Measurements from ENCODE around the gene PTK6.
"Not testable (repeated sequence)": the region's sequence is repeated elsewhere in the genome, so short reads cannot be mapped to it uniquely, and the experiment has no call there.

The PTK6 gene

DNA sequence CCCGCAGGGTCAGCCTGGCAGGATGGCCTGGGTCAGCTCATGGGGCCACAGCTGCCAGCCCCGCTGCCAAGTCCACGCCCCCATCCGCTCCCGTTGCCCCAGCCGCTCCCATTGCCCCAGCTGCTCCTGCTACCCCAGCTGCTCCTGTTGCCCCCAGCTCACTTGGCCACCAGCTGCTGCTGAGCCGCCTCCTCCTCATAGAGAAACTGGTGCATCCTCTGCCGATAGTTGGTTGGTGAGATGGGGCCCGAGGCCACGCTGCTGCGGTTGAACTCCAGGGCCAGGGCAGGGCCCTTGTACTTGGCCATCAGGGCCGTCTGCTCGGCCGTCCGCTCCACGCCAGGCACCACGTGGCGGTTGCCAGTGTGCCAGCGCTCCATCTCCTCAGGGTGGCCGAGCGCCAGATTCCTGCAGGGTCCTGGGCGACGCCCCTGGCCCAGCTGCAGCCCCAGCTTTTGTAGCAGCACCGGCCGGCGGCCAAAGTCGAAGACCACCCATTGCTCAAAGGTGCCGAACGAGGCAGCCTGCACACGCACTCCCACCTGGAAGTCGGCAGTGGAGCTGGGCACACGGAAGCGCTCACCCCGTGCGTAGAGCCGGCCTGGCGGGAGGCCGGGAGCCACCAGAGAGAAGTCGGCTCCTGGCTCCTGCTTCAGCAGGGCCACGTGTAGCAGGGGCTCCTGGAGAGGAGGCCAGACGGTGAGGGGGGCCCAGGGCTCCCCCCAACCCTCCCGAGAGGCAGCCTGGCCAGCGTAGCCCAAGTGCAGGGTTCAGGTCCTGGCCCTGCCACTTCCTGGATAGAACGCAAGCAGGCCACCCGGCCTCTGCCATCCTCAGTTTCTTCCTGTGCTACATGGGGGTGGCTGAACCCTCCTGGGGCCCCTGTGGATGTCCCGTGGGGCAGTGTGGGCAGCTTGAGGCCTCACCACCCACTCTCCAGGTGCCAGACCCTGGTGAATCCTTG, 32.1 kb upstream of the PTK6 start:
- no peak for DNase-seq (ENCODE audit: low spot score)

DNA sequence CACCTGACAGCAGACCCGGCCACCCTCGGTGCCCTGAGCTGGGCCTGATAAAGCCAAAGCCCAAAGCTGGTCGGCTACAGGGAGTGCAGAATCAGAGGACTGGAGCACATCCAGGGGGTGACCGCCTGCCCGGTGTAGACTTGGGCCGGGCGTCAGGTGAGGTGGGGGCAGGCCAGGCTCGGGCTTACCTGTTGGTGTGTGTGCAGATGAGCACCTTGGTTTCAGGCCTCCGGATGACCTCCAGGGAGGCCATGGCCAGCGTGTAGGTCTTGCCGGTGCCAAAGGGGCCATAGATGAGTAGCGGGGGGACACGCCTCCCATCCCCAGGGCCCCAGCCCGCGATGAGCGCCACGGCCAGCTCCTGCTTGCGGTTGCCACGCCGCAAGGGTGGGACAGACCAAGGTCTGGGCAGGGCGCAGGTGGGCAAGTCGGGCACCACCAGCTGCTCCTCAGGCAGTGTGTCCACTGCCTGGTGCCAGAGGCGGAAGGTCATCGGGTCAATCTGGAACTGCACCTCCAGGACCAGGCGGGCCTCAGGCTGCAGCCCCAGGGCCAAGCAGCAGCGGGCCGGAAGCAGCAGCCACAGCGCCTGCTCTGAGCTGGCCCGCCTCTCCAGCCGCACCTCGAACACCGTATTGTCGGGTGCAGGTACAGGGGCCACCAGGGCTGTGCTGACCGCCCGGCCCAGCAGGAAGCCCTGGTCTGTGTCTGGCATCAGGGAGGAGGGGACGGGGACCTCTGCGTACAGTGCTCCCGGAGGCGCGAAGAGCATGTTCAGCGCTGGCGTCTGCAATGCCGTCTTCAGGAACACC, 31.2 kb upstream of the PTK6 start:
- DNase-seq (ENCODE audit: low spot score), result no peak

DNA sequence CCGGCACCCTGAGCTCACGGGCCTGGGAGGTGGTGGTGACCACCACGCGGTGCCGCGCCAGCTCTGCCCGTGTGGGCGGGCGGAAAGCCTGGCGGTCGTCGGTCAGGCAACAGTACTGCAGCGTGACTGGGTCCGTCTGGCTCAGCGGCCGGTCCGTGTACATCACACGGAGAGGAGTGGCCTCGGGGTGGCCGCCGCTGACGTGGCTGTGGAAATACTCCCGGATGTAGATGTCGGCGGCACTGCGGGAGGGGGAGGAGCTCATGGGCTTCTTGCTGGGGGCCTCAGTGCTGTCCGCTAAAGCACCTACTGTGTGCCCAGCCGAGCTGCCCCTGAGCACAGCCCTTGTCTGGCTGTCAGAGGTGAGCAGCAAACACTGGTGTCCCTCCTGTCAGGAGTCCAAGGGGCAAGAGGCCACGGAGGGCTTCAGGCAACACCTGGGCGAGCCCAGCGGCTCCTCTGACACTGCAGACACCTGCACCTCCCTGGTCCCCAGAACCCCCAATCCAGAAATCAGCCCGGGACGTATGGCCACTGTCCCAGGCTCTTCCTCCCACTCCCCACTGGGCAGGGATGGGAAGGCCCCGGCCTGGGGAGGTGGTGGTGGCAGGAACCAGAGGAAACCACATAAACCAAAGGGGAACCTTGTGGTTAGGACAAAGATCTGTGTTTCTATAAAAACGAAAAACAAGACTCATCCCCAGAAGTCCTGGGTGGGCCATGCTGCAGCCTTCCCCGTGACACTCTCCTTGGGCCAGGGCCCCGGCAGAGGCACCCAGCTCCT, 30.4 kb upstream of the PTK6 start:
- DNase-seq (ENCODE audit: low spot score), result no peak

DNA sequence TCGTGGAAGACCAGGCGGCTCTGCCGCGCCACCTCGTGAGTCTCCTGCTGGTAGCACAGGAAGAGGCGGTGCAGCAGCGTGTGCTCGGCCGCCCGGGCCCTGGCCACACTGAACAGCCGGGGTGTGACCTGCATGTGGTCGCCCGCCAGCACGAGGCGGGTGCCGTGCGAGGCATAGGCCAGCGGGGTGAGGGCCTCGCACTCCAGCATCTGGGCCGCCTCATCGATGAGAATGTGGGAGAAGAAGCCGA, 29.9 kb upstream of the PTK6 start:
- DNase-seq (ENCODE audit: low spot score), result no peak

DNA sequence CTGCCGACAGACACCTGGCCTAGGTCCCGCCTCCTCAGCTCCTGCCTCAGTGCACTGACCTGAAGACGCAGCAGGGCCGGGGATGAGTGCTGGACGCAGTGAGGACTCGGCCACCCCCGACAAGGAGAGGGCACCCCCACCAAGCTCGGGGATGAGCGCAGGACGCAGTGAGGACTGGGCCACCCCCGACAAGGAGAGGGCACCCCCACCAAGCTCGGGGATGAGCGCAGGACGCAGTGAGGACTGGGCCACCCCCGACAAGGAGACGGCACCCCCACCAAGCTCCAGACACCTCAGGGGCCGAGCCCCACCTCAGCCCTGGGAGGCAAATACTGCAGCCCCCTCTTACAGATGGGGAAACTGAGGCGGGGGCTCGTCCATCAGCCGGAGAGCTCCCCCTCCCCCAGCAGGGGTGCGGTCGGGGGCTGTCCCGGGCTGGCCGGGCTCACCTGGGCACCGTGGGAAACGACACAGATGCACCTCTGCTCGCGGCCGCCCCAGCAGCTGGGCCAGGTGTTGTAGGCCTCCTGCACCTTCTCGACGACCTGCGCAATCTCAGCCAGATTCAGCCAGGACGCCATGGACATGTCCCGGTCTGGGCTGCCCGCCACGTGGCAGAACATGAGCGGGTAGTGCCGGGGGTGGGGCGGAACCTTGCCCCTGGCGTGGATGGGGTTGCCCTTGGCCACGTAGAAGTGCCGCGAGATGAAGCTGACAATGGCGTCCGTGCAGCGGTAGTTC, 29.4 kb upstream of the PTK6 start:
- no peak for DNase-seq (ENCODE audit: low spot score)

DNA sequence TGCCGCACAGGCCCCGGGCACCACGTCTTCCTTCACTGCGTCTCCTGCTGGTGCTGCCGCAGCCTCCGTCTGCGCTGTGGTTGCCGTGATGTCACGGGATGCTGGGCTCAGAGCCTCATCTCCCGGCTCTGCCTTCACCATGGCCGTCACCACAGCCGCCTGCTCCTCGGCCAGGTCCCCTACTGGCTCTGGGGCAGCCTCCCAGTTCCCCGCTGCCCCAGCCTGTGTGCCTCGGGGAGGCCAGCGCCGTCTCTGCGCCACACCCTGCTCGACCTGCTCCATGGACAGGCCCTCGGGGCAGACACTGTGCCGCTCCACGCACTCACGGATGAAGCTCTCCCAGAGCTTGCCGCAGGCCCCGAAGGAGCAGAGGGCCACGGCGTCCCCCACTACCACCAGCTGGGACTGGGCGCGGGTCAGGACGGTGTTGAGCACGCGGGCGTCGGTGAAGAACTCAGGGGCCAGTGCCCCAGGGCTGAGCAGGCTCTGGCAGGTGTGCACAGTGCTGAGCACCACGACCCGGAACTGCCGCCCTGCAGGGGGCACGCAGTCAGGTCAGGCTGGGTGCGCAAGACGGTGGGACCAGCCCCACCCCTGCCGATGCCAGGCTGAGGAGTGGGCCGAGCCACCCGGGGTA, 28.6 kb upstream of the PTK6 start:
- DNase-seq (ENCODE audit: low spot score), result no peak

DNA sequence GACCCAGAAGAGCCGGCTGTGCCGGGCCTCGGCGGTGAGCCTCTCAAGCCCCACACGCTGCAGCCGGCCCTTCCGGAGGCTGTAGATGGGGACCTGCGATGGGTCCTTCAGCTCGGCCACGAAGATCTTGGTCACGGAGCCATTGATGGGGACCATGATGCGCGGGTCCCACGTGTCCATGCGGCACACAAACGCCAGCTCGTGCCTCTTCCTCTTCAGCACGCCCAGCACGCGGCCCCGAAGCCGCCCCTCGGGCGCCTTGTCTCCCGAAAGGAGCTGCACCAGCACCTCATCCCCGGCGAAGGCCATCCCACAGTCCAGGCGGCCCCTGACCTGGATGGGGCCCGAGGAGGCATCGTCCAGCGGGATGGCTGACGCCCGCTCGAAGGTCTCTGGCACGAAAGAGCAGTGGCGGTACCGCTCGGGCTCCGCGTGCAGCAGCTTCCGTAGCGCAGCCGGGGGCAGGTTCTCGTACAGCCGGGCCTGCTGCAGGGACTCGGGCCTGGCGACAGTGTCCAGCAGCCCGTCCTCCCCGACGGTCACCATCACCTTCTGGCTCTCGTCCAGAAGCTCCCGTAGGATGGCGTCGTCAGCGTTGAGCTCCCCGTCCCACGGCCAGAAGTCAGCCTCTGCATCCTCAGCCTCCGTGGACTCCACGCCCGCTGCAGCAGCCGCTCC, 28.0 kb upstream of the PTK6 start:
- DNase-seq (ENCODE audit: low spot score), result no peak

DNA sequence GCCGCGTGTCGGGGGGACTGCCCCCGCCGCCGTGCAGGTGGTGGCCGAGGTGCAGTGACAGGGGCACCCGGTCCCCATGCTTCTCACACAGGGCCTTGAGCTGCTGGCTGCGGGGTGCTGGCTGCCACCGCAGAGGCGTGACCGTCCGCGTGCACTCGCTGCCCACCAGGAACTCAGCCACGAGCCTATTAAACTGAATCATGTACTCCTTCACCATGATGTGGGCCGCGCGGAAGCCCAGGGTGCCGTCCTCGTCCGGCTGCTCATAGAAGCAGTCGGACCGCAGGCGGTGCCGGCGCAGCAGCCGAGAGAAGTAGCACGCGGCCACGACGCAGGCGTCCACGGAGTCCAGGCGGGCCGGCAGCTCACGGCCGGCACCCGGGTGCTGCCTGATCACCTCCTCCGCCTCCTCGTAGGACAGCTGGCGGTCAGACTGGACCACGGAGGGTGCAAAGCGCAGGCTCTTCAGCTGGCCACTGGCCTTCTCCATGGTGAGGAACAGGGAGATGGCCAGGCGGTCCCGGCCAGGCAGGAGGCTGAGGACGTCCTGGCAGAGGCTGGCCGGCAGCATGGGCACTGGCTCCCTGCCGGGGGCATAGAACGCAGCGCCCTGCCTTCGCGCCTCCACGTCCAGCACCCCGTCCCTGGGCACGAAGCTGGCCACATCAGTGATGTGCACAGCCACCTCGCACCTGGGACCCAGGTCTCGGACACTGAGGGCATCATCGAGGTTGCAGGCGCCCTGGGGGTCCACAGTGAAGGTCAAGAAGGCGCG, 27.0 kb upstream of the PTK6 start:
- no peak for DNase-seq (ENCODE audit: low spot score)

DNA sequence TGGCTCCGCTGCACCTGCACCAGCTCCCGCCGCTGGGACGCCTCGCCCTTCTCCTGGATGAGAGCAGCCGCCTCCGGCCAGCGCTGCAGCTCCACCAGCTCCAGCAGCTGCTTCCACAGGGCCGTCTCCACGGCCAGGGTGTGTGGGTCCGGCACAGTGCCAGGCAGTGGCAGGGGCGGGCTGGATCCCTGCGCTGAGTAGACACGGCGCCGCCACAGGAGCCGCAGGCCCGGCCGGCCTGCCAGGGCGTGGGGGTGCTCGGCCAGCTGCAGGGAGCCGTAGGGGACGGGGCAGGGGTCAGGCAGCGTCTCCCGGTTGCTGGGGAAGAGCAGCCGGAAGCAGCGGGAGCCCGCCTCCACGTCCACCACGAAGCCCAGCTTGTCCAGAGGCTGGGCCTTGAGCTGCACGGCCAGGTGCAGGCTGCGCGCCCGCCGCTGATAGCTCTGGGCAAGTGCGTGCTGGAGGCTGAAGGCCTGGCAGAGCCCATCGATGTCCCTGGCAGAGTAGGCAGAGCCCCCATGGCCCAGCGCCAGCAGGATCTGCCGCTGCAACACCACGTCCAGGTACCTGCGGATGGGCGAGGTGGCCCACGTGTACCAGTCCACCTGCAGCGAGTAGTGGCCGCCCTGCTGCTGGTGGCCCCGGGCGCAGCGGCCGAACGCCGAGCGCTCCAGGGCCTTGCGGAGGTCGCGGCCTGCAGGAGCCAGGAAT, 26.2 kb upstream of the PTK6 start:
- no peak for DNase-seq (ENCODE audit: low spot score)

DNA sequence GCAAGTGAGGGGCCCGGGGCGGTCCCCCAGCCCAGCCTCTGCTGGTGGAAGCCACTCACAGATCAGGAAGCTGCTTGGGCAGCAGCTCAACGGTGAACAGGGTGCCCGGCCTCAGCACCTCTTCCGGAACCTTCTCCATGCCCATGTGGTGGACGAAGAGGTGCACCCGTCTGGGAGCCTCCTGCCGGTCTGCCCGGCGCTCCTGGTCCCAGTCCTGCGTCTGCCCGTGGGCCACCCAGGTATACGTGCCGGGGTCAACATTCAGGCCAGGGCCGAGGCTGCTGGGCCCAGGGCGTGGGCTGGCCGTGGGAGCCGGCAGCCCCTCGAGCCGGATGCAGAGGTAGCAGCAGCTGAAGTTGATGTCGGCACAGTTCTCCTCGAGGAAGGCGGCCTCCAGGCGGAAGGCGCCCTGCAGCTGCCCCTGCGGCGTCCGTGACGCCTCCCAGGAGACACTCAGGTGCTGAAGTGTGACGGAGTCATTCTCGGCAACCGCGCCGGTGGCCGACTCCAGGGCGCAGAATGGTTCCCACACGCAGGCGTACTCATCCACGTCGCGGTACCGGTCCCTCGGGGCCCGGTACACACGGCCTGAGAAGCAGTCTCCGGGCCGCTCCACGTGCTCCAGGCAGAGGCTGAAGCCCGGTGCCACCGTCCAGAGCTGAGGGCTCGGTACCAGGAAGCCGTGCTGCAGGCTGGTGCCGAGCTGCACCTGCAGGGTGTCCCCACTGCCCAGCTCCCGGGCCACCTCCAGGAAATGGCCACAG, 25.5 kb upstream of the PTK6 start:
- no peak for DNase-seq (ENCODE audit: low spot score)

DNA sequence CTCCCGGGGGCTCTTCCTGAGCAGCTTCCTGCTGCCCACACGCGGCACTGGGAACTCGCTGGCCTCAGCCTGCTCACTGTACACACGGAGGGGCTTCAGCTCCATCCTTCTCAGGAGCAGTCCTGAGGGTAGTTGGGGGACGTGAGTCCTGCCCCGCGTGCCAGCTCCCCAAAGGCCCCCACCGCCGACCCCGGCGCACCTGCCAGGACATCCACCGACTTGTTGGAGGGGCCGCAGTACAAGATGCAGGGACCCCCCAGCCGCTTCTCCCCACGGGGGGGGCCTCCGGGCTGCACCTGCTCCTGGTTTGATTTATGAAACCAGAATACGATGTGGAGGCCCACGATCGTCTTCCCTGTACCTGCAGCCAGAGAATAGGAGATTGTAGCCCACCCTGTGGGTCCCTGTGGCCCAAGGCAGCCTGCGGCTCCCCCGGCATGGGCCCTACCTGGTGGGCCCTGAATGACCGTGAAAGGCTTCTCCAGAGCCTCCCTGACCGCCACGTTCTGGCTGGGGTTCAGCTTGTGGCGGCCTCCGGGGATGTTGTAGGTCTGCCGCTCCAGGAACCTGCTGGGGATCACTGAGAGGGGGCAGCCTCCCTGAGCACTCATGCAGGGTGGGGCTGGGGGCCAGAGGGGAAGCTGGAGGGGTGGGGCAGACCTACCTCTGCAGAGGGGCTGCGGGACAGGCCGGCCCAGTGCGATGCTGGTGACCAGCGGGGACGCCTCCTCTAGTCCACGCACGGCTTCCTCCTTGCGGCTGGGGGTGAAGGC, 24.6 kb upstream of the PTK6 start:
- no peak for DNase-seq (ENCODE audit: low spot score)

DNA sequence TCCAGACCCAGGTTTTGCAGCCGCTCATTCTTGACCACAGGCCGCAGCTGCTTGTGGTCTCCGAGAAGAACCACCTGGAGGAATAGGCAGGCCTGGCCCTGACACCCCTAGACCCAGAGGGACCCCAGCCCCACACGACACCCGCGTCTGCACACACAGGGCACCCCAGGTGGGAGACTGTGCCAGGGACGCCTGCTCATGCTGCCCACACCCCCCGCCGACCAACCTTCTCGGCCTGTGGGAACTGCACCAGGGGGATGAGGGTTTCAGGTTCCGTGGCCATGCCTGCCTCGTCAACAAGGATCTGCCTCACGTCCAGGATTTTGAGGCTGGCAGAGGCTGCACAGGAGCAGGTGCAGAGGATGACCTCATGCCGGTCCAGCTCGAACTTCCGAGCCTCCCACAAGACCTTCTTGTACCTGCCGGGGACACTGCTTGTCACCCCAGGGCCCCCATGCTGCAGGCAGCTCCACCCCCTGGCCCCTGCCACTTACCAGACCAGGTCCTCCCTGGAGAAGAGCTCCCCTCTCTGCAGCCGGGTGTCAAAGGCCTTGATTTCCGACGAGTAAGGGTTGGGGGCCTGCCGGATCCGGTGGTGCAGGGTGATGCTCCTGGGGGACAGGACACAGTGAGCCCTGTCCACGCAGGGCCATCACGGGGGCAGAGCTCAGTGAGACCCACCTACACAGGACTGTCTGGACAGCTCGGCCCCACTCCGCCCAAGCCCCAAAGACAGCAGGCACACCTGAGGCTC, 23.9 kb upstream of the PTK6 start:
- DNase-seq (ENCODE audit: low spot score), result no peak

DNA sequence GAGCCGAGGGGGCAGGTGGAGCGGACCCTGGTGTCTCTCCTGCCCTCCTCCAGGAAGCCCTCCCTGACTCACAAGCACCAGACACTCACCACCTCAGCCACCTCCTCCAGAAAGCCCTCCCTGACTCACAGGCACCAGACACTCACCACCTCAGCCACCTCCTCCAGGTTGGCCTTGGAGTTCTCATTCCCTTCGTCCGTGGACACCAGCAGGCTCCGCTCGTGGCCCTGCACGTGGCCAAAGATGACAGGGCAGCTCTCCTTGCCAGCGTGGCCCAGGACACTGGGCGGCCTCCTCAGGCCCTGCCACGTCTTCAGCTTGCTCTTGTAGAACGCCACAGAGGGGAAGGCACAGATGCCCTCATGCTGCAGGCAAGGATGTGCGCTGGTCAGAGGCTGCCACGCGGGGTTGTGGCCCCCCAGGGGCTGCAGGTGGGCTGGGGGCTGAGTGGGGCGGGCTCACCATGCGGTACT, 23.2 kb upstream of the PTK6 start:
- no peak for DNase-seq (ENCODE audit: low spot score)

DNA sequence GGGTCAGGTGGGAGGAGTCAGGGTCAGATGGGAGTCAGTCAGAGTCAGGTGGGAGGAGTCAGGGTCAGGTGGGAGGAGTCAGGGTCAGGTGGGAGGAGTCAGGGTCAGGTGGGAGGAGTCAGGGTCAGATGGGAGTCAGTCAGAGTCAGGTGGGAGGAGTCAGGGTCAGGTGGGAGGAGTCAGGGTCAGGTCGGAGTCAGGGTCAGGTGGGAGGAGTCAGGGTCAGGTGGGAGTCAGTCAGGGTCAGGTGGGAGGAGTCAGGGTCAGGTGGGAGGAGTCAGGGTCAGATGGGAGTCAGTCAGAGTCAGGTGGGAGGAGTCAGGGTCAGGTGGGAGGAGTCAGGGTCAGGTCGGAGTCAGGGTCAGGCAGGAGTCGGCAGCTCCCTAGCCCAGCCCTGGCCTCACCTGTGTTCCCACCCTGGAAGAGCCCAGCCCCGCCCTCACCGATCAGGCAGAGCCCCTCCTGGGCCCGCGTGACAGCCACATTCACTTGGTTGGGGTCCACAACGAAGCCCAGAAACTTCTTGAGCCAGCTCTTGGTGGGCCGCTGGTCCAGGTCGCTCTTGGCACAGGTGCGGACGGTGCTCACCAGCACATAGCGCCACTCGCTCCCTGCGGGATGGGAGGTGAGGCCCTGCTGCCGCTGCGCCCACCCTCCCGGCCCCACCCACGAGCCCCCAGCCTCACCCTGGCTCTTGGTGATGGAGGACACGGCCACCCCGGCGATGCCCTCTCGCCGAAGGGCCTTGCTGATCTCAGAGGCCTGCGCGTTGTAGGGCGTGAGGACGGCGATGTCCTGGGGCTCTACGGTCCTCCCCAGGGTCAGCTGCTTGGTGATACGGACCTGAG, 22.5 kb upstream of the PTK6 start:
- not testable (repeated sequence) for DNase-seq (ENCODE audit: low spot score)

DNA sequence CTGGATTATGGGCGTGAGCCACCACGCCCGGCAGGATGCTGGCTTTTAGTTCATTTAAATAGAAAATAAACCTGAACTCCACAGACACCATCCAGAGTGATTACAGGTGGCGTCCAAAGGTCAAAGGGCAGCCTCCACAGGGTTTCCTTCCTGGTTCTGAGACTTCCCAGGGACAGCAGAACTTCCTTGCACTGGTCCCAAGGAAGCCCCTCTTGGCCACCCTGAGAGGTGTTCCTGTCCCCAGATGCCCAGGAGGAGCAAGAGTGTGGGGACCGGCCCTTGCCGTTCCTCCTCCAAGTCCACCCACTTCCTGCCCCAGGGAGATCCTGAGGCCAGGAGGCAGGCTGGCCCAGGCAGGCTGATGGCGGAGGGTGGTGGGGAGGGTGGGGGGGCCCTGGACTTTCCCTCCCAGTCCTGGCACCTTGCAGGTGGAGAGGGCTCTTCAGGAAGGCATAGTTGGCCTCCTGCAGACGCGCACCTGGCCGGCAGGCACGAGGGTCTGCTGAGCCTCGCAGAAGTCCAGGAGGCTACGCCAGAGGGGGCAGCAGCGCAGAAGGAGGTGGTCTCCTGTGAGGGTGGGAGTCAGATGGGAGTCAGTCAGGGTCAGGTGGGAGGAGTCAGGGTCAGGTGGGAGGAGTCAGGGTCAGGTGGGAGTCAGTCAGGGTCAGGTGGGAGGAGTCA, 21.8 kb upstream of the PTK6 start:
- DNase-seq (ENCODE audit: low spot score), result no peak
